HL-60/S4 (cell line): ENCODE data around the gene TCEANC.

Source experiments
- in situ Hi-C: fragments of 300-500 bp; cut with MboI; formaldehyde crosslinking; loops from 2 replicates; pipeline ENCODE4 v1.14.3; 2022; ENCODE audit warnings: low sequenced_read_pairs

The TCEANC gene

GRCh38 chrX:13652850-13653693 is at the start of gene TCEANC:
TSS of gene TCEANC (plus strand) at chrX:13653141. CDS start at chrX:13662509, 9,368 bp downstream.
- in situ Hi-C loops = loop anchor here (10.0 kb wide), 1 partner anchor 92 kb away; no protein-coding TSS in a partner anchor

GRCh38 chrX:13605611-13606010 is 47.3 kb upstream of the TCEANC start:
- in situ Hi-C loops = no loop called here

- in situ Hi-C loops = no loop called here
Measured at GRCh38 chrX:13607331-13607995, 45.5 kb upstream of the TCEANC start.

GRCh38 chrX:13607996-13608365 is 45.0 kb upstream of the TCEANC start:
- in situ Hi-C loops = no loop called here

- in situ Hi-C loops = no loop called here
Measured at GRCh38 chrX:13614154-13614553, 38.8 kb upstream of the TCEANC start.

- in situ Hi-C loops = no loop called here
Measured at GRCh38 chrX:13620207-13620606, 32.7 kb upstream of the TCEANC start.

- in situ Hi-C loops = no loop called here
Measured at GRCh38 chrX:13622401-13622964, 30.5 kb upstream of the TCEANC start.

- in situ Hi-C loops = loop anchor here (25.0 kb wide), 1 partner anchor 115 kb away; no protein-coding TSS in a partner anchor
Measured at GRCh38 chrX:13627306-13627705, 25.6 kb upstream of the TCEANC start.

GRCh38 chrX:13637224-13637623 is 15.7 kb upstream of the TCEANC start:
- in situ Hi-C loops = loop anchor here (25.0 kb wide), 1 partner anchor 125 kb away; no protein-coding TSS in a partner anchor

- in situ Hi-C loops = loop anchor here (25.0 kb wide), 1 partner anchor 126 kb away; no protein-coding TSS in a partner anchor
Measured at GRCh38 chrX:13638021-13638420, 14.9 kb upstream of the TCEANC start.

- in situ Hi-C loops = loop anchor here (25.0 kb wide), 1 partner anchor 127 kb away; no protein-coding TSS in a partner anchor
Measured at GRCh38 chrX:13638826-13639225, 14.1 kb upstream of the TCEANC start.

- in situ Hi-C loops = loop anchor here (25.0 kb wide), 1 partner anchor 129 kb away; no protein-coding TSS in a partner anchor
Measured at GRCh38 chrX:13641684-13642083, 11.3 kb upstream of the TCEANC start.

- in situ Hi-C loops = loop anchor here (25.0 kb wide), 1 partner anchor 133 kb away; no protein-coding TSS in a partner anchor
Measured at GRCh38 chrX:13645464-13646153, 7.3 kb upstream of the TCEANC start.

- in situ Hi-C loops = loop anchor here (25.0 kb wide), 1 partner anchor 134 kb away; no protein-coding TSS in a partner anchor
Measured at GRCh38 chrX:13646154-13646549, 6.8 kb upstream of the TCEANC start.

- in situ Hi-C loops = loop anchor here (25.0 kb wide), 1 partner anchor 135 kb away; no protein-coding TSS in a partner anchor
Measured at GRCh38 chrX:13647709-13648212, 5.2 kb upstream of the TCEANC start.

GRCh38 chrX:13648336-13648735 is 4.6 kb upstream of the TCEANC start:
- in situ Hi-C loops = loop anchor here (25.0 kb wide), 1 partner anchor 136 kb away; no protein-coding TSS in a partner anchor

GRCh38 chrX:13649838-13650237 is 3.1 kb upstream of the TCEANC start:
- in situ Hi-C loops = loop anchor here (10.0 to 25.0 kb wide), 2 partner anchors 95 to 138 kb away; no protein-coding TSS in a partner anchor

- in situ Hi-C loops = loop anchor here (10.0 kb wide), 1 partner anchor 94 kb away; no protein-coding TSS in a partner anchor
Measured at GRCh38 chrX:13650318-13650717, 2.6 kb upstream of the TCEANC start.

GRCh38 chrX:13651150-13651549 is 1.8 kb upstream of the TCEANC start:
- in situ Hi-C loops = loop anchor here (10.0 kb wide), 1 partner anchor 94 kb away; no protein-coding TSS in a partner anchor

GRCh38 chrX:13652287-13652793 is 601 bp upstream of the TCEANC start:
- in situ Hi-C loops = loop anchor here (10.0 kb wide), 1 partner anchor 92 kb away; no protein-coding TSS in a partner anchor
